ENCODE measurements around the gene CEACAM16.

The CEACAM16 gene

DNA sequence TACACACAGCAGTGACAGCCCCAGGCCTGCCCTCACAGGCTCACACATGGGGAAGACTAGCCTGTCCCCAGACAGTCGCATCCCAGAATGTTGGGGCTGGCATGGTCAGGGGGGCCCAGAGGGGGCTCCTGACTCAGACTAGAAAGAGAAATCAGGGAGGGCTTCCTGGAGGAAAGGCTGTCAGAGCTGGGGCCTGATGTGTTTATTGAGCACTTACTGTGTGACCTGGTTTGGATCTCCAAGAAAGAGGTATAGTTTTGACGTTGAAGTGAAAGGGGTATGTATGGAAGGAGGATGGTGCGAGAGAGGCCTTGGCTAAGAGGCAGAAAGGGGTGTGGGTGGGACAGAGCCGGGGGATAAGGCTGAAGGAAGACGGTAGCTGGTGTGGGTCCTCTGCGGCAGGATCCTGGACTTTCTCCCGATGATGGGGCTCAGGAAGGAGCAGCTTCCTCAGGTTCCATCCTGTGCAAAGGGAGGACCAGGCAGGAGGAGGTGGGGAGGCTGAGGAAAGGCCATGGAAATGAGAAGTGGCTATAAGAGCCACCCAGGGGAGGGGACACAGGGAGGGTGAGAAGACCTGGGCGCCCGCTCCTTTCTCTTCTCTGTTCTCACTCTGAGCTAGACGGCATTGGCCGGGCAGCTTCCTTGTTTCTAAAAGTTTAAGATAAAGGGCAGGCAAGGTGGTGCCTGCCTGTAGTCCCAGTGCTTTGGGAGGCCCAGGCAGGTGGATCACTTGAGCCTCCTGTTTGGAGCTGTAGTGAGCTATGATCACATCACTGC, 33.5 kb downstream of the CEACAM16 start:
- no peak for DNase-seq (ENCODE audit: insufficient read length, low spot score)
- FAIRE-seq: no peak
- TF ChIP-seq POU2F2 (IDR thresholded peaks at IDR 0.05; ENCODE audit: low read depth, low read length): no peak
- no peak for TF ChIP-seq POLR2A (IDR thresholded peaks at IDR 0.05; ENCODE audit: low read depth, low read length)

DNA sequence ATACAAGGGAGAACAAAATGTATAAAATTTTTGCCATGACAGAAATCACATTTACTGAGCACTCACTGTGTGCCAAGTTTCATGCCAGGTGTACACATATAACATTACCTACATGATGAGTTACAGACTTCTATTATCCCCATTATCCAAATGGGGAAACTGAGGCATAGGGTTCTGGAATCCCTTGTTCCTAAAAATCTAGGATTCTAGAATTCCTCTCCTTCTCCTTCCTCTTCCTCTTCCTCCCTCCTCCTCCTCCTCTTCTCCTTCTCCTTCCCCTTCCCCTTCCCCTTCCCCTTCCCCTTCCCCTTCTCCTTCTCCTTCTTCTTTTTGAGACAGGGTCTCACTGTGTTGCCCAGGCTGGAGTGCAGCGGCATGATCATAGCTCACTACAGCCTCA, 35.4 kb downstream of the CEACAM16 start:
- DNase-seq (ENCODE audit: insufficient read length, low spot score): no peak
- TF ChIP-seq POU2F2 (IDR thresholded peaks at IDR 0.05; ENCODE audit: low read depth, low read length) (no peak), POLR2A (IDR thresholded peaks at IDR 0.05; ENCODE audit: low read depth, low read length) (no peak), TAF1 (IDR thresholded peaks at IDR 0.05; ENCODE audit: low read depth, low read length) (no peak), PAX5 (IDR thresholded peaks at IDR 0.05; ENCODE audit: insufficient read depth, low read length, severe bottlenecking) (no peak), POLR2AphosphoS5 (IDR thresholded peaks at IDR 0.05; ENCODE audit: low read depth, low read length) (no peak), SPI1 (IDR thresholded peaks at IDR 0.05; ENCODE audit: low read depth, low read length) (no peak)
- no peak for FAIRE-seq

DNA sequence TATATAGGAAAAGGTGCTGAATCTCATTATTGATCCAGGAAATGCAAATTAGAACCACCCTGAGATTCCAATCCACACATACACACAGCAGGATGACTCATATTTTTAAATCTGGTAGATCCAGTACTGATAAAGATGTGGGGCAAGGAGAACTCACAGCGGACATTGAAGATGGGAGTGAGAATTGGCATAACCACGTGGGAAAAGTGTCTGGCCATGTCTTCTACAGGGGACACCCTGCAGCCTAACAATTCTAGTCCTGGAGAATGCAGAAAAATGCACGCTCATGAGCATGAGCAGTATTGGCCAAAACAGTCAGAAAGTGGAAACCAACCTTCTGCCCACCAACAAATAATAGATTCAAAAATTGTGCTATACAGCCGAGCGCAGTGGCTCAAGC, 36.1 kb downstream of the CEACAM16 start:
- FAIRE-seq (no peak), DNase-seq (ENCODE audit: insufficient read length, low spot score) (no peak)
- TF ChIP-seq POLR2AphosphoS5 (IDR thresholded peaks at IDR 0.05; ENCODE audit: low read depth, low read length) (peak; percentile 51; the same call in 1 of the 2 replicates), SPI1 (IDR thresholded peaks at IDR 0.05; ENCODE audit: low read depth, low read length) (no peak), POLR2A (IDR thresholded peaks at IDR 0.05; ENCODE audit: low read depth, low read length) (peak; percentile 54; the same call in 1 of the 2 replicates)

DNA sequence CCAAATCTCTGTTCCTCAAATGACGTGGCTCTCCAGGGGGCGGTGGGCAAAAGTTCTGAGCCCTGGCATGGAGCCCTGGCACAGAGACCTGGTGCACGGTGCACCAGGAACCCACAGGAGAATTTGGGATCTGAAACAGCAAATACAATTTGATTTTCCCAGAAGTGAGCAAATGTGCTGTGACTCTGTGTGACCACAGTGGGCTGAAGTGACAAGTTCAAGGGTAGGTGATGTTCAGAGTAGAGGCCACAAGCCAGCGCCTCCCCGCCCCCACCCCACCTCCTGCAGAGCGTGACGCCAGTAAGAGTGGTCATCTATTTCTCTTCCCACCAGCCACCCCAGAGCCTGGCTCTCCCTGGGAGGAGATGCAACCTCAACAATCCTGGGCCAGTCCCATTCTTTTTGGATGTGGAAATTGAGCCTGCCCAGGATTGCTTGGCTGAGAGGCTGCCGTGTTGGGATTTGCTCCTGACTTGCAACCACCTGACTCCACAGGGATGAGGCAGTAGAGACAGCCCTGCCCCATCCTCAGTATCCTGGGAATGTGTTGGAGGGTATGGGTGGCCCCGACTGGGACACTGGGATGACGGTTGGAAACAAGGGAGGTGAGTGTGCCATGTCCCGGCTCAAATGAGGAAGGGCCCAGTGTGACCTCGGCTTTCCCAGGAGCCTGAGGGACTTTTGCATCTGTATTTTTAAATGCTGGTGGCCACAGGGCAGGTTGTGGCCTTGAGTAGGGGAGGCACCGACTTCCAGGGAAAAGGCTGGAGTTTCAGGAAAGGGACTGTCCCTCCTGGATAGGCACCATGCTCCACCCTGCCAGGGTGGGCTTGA, 38.5 kb downstream of the CEACAM16 start:
- FAIRE-seq (peak; percentile 38), DNase-seq (ENCODE audit: insufficient read length, low spot score) (no peak)
- no peak for TF ChIP-seq TAF1 (IDR thresholded peaks at IDR 0.05; ENCODE audit: low read depth, low read length)
- TF ChIP-seq PAX5 (IDR thresholded peaks at IDR 0.05; ENCODE audit: insufficient read depth, low read length, severe bottlenecking): peak; percentile 72
- TF ChIP-seq POLR2A (IDR thresholded peaks at IDR 0.05; ENCODE audit: low read depth, low read length): no peak
- peak; percentile 23; the same call in 1 of the 2 replicates for TF ChIP-seq SPI1 (IDR thresholded peaks at IDR 0.05; ENCODE audit: low read depth, low read length)

GRCh38 chr19:44738136-44738535, 39.2 kb downstream of the CEACAM16 start:
- no peak for FAIRE-seq
- TF ChIP-seq PAX5 (IDR thresholded peaks at IDR 0.05; ENCODE audit: insufficient read depth, low read length, severe bottlenecking): no peak
- DNase-seq (ENCODE audit: insufficient read length, low spot score): no peak

GRCh38 chr19:44738603-44739558, 39.9 kb downstream of the CEACAM16 start:
- no peak for DNase-seq (ENCODE audit: insufficient read length, low spot score)
- TF ChIP-seq POLR2AphosphoS5 (IDR thresholded peaks at IDR 0.05; ENCODE audit: low read depth, low read length): no peak
- no peak for TF ChIP-seq POLR2A (IDR thresholded peaks at IDR 0.05; ENCODE audit: low read depth, low read length)
- no peak for TF ChIP-seq TAF1 (IDR thresholded peaks at IDR 0.05; ENCODE audit: low read depth, low read length)
- TF ChIP-seq POU2F2 (IDR thresholded peaks at IDR 0.05; ENCODE audit: low read depth, low read length): no peak
- no peak for TF ChIP-seq PAX5 (IDR thresholded peaks at IDR 0.05; ENCODE audit: insufficient read depth, low read length, severe bottlenecking)
- no peak for TF ChIP-seq SPI1 (IDR thresholded peaks at IDR 0.05; ENCODE audit: low read depth, low read length)
- no peak for FAIRE-seq

- no peak for FAIRE-seq
- DNase-seq (ENCODE audit: insufficient read length, low spot score): no peak
- TF ChIP-seq SPI1 (IDR thresholded peaks at IDR 0.05; ENCODE audit: low read depth, low read length) (no peak), POLR2AphosphoS5 (IDR thresholded peaks at IDR 0.05; ENCODE audit: low read depth, low read length) (no peak), POU2F2 (IDR thresholded peaks at IDR 0.05; ENCODE audit: low read depth, low read length) (no peak), TAF1 (IDR thresholded peaks at IDR 0.05; ENCODE audit: low read depth, low read length) (no peak), POLR2A (IDR thresholded peaks at IDR 0.05; ENCODE audit: low read depth, low read length) (no peak), PAX5 (IDR thresholded peaks at IDR 0.05; ENCODE audit: insufficient read depth, low read length, severe bottlenecking) (no peak)
Observed at GRCh38 chr19:44740351-44740824, 41.4 kb downstream of the CEACAM16 start.

DNA sequence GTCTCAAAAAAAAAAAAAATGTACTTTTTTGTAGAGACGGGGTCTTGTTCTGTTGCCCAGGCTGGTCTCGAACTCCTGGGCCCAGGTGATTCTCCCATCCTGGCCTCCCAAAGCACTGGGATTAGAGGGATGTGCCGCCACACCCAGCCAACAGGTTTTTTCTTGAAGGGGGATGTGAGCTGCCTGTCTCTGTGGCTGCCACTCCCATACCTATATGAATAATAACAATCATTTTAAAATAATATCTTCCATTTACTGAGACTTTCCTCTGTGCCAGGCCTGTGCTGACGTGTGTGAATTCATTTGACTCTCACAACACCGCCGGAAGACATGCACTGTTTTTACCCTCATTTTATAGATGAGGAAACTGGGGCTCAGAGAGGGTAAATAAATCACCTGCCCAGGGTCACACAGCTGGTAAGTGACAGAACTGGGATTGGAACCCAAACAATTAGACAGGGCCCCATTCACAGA, 42.3 kb downstream of the CEACAM16 start:
- no peak for TF ChIP-seq POLR2AphosphoS5 (IDR thresholded peaks at IDR 0.05; ENCODE audit: low read depth, low read length)
- no peak for TF ChIP-seq POU2F2 (IDR thresholded peaks at IDR 0.05; ENCODE audit: low read depth, low read length)
- no peak for TF ChIP-seq TAF1 (IDR thresholded peaks at IDR 0.05; ENCODE audit: low read depth, low read length)
- no peak for TF ChIP-seq PAX5 (IDR thresholded peaks at IDR 0.05; ENCODE audit: insufficient read depth, low read length, severe bottlenecking)
- TF ChIP-seq SPI1 (IDR thresholded peaks at IDR 0.05; ENCODE audit: low read depth, low read length): no peak
- TF ChIP-seq POLR2A (IDR thresholded peaks at IDR 0.05; ENCODE audit: low read depth, low read length): no peak
- no peak for FAIRE-seq
- no peak for DNase-seq (ENCODE audit: insufficient read length, low spot score)

GRCh38 chr19:44741841-44742329, 42.9 kb downstream of the CEACAM16 start:
- DNase-seq (ENCODE audit: insufficient read length, low spot score) (no peak), FAIRE-seq (no peak)
- TF ChIP-seq POLR2A (IDR thresholded peaks at IDR 0.05; ENCODE audit: low read depth, low read length): no peak
- no peak for TF ChIP-seq PAX5 (IDR thresholded peaks at IDR 0.05; ENCODE audit: insufficient read depth, low read length, severe bottlenecking)
- TF ChIP-seq POU2F2 (IDR thresholded peaks at IDR 0.05; ENCODE audit: low read depth, low read length): no peak
